GM21825 (cell line): ENCODE results near the gene KRTAP5-5.
"Not testable (repeated sequence)": the region's sequence is repeated elsewhere in the genome, so short reads cannot be mapped to it uniquely, and the experiment has no call there.

Source experiments
- ATAC-seq: cut with Tn5 transposase; IDR thresholded peaks from one replicate; pipeline ENCODE4 v1.9.1; 2021; ENCODE audit warnings: mild to moderate bottlenecking, moderate library complexity; ENCODE audit not compliant: unreplicated experiment

KRTAP5-5 gene

DNA sequence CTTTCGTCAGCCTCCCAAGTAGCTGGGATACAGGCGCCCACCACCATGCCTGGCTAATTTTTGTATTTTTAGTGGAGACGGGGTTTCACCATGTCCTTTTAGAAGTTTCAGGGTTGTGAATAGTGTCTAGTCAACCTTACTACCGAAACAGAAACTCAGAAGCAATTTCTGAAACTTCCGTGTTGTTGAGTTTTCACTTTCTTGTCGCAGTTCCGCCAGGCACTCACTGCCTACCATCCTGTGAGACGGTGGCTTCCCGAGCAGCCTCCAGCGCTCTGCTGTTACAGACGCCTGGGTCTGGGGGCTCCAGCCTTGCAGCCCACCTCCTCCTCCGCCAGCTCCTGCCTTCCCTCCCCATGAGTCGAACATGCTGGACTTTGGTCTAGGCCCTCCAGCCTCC, 23.7 kb upstream of the KRTAP5-5 start:
- peak; percentile 90 for ATAC-seq

DNA sequence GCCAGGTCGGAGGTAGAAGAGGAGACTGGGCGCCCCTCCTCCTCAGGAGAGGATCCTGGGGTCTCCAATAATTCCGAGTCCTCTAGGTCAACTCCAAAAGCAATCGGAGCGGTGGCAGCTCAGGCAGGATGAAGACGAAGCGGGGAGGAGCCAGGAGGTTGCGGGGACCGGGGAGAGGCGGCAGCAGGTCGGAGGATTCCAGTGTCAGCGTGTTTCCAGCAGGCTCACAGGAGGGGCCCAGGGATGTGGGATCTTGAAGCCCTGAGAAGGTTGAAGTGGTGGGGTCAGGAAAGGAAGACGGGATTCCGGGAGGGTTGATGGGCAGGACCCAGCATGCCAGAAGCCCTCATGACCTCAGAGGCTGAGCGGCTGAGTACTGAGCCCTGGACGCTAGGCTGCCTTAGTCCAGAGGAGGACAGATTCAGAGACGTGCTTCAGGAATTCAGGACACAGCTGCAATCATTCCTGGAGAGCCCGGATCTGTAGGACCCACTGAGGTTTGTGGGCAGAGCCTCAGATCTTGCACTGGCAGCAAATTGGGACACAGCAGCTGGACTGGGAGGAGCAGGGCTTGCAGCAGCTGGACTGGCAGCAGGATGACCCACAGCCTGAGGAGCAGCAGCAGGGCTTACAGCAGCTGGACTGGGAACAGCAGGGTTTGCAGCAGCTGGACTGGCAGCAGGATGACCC, 22.3 kb upstream of the KRTAP5-5 start:
- ATAC-seq: not testable (repeated sequence)

DNA sequence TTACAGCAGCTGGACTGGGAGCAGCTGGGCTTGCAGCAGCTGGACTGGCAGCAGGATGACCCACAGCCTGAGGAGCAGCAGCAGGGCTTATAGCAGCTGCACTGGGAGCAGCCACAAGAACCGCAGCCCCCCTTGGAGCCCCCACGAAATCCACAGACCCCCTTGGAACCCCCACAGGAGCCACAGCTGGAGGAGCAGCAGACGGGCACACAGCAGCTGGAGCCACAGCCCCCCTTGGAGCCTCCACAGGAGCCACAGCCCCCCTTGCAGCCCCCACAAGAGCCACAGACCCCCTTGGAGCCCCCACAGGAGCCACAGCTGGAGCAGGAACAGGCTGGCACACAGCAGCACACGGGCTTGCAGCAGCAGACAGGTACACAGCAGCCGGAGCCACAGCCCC, 21.7 kb upstream of the KRTAP5-5 start:
- ATAC-seq: not testable (repeated sequence)

DNA sequence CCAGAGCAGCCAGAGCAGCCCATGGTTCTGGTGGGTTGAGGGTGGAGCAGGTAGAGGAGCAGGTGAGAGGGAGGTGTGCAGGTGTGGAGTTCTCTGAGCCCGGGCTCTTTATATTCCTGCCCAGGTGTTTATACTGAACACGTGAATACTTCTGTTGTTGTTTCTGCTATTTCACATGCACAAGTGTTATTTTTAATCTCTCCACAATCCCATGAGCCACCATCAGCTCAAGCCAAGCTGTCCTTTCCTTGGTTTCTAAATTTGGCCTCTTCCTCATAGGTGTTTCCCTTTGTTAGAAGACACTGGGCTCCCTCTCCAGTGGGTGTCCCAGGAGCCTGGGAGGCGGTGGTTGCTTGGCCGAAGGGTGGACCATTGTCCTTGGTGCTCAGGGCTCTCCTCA, 21.2 kb upstream of the KRTAP5-5 start, which contains the start of gene KRTAP5-3:
Gene KRTAP5-3 (minus strand): TSS at position 101 of the 400 bp plus-strand sequence. CDS start 78 bp downstream, at position 23.
- ATAC-seq: no peak

DNA sequence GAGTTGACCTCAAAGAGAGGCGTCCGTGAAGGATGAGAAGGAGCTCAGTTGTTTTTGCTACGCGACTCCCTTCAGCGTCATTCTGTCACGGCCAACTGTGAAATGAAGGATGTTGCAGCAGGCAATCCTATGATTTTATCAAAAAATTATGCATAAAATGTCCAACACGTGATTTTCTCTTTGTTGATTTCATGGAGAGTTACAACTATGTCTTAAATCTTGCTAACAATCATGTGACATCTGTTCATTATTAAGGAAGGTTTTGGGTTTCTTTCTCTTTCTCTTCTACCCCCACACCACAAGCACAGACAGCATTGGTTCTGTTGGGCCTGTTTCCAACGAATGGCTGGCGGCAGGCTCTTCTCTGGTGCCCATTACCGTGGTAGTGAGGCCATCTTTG, 11.3 kb upstream of the KRTAP5-5 start:
- no peak for ATAC-seq

DNA sequence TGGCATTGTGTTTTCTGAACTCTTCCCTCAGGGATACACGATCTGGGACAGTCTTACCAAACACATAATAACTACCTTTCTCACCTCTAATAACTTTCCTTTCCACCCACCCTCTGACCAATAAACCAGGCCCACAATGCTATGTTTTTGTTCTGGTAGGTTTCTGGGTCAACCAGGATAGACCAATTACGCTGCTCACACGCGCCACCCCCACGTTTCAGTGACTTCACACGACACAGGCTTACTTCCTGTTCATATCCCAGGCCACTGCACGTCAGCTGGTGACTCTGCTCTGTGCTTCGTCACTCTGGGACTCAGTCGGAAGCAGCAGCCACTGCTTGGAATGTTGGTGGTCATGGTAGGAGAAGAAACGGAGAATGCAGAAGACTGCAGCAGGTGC, 10.1 kb upstream of the KRTAP5-5 start:
- no peak for ATAC-seq

DNA sequence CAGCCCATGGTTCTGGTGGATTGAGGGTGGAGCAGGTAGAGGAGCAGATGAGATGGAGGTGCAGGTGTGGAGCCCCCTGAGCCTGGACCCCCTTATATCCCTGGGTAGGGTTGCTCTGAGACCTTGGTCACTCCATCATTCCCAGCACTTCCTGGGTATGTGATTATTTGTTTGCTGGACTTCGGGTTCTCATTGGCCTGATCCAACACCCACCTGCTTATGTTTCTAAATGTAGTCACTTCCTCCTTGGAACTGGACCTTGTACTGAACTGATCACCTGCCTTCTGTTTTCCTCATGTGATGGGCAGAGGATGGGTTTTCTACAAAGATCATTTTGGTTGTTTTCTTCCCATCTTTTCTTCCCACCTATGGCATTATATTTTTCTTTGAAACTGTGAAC, 7.5 kb upstream of the KRTAP5-5 start, which contains the start of gene KRTAP5-4:
Gene KRTAP5-4 (minus strand): TSS at position 53 of the 400 bp plus-strand sequence. CDS start 45 bp downstream, at position 8.
- no peak for ATAC-seq

DNA sequence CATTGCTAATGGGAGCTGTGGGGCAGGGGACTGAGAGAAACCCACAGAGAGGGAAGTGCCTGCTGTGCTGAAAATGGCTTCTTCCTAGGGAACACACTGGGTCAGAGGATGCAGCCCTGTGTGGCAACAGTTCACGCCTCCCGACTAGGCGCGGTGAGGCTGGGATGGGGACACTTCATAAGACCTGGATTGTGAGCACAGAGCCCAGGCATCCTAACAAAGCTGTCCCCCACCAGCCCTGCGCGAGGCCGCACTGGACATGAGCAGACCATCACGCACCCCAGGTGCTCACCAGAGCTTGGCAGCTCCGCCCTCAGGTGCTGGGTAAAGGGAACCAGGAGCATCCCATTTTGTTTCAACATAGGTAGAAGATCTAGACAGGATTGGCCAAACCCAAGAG, 5.9 kb upstream of the KRTAP5-5 start:
- ATAC-seq: no peak

DNA sequence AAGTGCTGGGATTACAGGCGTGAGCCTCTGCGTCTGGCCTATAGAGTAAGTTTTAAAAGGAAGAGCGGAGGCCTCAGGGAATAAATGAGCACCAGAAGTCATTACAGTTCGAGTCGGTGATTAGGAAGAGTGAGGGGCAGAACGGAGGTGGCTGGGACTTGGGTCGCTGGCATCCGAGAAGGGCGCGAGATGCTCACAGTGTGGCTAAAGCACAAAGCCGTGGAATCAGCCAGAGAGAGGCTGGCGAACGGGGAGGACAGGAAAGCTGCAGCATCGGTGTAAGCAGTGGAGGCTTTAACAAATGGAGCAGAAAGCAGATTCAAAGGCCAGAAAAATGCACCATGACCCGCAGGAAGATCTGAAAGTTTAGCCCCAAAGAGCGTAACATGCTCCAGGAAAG, 5.0 kb upstream of the KRTAP5-5 start:
- ATAC-seq: no peak

DNA sequence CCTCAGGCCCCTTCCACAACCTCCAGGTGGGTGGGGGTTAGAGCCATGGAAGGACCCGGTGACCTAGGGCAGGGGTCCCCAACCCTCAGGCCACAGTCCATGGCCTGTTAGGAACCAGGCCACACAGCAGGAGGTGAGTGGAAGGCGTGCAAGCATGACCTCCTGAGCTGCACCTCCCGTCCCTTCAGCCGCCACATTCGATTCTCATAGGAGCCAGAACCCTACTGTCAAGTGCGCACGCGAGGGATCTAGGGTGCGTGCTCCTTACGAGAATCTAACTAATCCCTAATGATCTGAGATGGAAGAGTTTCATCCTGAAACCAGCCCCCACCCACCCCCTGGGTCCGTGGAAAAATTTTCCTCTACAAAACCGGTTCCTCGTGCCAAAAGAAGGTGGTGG, 4.0 kb upstream of the KRTAP5-5 start:
- ATAC-seq: no peak

DNA sequence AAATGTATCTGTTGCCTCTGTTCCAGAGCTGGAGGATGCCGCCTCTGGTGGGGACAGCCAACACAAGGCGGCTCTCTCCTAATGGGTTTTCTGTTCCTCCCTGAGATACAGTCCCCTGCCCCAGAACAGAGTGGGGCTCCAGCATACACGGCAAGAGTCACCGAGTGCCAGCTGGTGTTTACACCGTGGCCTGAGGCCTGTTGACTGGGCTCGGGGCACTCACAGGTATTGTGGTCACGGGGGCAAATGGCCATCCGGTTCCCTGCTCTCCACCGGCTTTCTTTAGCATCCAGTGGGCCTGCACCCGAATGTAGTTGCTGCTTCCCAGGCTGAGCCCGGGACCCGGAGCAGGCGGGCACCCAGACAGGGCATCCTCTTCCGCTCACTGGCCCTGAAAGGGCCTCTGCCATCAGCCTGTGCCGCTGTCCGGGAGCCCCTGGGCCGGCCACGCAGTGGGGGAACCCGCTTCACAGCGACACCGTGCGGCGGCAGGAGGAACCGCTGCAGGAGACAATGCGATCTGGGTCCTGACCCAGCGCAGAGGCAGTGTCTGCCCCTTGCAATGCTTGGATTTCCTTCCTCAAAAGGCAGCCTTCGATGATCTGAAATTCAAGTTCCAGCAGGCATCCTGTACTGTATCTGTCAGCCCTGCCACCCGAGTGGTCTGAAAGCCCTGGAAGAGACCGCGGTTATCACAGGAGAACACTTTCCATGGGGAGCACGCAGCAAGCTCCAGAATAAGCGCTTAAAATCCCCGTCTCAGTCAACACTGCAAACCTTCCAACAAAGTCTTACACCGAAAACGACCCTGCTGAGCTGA, 859 bp upstream of the KRTAP5-5 start:
- no peak for ATAC-seq

DNA sequence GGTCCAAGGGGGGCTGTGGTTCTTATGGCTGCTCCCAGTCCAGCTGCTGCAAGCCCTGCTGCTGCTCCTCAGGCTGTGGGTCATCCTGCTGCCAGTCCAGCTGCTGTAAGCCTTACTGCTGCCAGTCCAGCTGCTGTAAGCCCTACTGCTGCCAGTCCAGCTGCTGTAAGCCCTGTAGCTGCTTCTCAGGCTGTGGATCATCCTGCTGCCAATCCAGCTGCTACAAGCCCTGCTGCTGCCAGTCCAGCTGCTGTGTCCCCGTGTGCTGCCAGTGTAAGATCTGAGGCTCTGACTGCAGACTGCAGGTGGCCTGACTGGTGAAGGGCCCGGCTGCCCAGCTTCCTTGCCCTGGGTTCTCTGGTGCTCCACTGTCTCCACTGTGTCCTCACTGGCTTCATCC, 696 bp downstream of the KRTAP5-5 start:
- no peak for ATAC-seq

DNA sequence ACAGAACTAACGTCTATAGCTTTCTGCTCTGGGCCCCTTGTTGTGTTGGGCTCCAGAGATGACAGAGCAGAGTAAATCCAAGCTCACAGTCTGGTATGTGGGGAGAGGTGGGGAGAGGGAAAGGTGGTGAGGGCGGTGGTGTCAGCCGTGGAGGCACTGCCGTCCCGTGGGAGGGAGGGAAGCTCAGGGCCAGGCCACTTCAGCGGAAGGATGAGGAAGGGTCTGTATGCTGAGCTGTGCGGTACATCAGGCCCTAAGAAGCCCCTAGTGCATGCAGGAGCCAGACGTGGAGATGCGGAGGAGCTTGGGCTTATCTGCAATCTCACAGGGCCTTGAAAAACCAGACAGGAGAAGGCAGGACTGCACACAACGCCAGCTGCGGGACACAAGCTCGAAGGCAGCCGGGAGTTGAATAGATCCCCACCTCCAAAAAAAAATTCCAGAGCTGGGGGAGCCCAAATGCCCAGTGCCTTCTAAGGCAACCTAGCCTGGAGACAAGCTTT, 1.5 kb downstream of the KRTAP5-5 start:
- ATAC-seq: no peak

DNA sequence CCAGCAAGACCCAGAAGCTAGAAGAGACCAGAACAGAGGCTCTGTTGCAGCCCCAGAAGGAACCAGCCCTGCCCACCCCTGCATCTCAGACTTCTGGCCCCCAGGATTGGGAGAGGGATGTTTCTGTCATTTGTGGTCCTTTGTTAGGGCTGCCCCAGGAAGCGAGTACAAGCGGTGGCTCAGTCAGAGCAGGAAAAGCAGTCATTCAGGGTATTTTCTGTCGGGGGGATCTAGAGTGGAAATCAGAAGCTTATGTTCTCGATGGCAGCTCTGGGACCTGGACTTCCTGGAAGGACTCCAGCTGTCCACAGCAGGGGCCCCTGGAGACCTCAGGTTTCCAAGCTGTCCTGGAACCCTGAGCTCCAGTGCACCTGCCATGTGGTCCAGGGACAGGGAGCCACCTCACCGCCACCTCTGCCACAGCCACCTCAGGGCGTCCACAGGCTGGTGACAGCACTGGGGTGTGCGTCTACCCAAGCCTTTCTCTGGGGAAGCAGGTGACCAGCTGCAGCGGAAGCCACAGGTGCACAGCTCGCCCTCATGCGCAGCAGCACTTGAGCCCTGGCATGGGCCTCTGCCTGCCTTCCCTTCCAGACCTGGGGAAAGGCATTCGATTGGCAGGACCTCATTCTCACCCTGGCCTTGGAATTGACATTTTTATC, 2.6 kb downstream of the KRTAP5-5 start:
- ATAC-seq: no peak

DNA sequence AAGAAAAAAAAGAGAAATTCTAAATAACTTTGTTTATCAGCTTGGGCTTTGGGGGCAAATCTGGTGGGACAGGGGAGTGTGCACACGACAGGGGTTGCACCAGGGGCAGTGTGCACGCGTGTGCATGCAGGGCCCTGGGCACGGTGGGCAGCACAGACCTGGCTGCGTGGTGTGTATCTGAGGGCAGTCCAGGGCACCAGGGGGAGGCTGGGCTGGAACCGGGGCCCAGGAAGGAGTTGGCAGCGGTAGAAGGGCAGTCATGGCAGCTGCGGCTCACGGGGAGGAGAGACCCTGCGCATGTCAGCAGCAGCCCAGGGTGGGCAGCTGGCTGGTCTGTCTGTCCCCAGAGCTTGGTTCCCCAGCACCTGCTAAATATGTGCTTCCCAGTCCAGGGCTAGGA, 4.3 kb downstream of the KRTAP5-5 start:
- ATAC-seq: no peak

DNA sequence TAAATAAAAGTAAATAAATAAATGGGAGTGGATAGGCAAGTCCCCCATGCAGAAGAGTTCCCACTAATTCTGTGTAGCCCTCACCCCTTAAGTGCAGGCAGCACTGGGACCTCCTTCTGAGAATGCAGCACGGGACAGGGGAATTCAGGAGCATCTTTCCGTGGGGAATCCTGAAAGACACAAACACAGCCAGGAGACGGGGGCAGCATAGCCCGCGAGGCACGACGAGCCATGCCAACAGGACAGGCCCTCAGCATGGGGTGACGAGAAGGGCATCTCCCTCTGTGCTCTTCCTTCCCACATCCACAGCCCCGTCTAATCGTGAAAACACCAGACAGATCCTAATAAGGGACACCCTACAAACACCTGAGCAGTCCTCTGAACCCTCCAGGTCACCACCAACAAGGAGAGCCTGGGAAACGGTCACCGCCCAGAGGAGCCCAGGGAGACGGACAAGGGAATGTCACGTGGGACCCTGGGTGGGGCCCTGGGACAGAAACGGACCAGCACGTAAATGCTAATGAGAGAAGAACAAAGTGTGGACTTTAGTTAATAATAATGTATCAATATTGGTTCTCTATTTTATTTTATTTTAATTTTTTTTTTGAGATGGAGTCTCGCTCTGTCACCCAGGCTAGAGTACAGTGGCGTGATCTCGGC, 6.8 kb downstream of the KRTAP5-5 start:
- no peak for ATAC-seq

DNA sequence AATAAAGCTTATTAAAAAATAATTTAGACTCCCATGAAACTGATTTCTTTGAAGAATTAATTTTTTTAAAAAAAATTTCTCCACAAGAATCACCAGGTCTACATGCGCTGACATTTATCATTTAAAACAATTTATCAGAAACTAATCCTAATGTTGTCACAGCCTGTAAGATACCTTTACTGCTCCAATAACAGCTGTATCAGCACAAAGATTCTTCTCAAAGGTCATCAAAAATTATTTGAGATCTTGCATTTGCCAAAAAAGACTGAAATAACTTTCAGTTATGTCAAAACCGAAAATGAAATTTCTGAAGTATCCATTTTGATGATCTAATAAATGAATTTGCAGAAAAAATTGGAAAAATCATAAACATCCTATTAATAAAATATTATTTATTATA, 8.1 kb downstream of the KRTAP5-5 start:
- ATAC-seq: no peak

DNA sequence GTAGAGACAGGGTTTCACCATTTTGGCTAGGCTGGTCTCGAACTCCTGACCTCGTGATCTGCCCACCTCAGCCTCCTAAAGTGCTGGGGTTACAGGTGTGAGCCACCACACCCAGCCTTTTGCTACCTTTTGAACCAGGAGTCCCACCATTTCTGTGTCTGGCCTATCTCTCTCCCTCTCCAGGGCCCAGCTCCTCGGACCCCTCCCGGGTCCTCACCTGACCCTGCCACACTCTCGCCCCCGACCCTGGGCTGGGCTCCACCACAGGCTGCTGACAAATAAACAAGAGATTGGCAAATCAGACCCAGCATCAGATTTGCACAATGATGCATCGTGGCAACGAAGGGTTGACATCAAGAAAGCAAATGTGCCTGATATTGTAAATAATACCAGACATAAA, 8.8 kb downstream of the KRTAP5-5 start:
- no peak for ATAC-seq

DNA sequence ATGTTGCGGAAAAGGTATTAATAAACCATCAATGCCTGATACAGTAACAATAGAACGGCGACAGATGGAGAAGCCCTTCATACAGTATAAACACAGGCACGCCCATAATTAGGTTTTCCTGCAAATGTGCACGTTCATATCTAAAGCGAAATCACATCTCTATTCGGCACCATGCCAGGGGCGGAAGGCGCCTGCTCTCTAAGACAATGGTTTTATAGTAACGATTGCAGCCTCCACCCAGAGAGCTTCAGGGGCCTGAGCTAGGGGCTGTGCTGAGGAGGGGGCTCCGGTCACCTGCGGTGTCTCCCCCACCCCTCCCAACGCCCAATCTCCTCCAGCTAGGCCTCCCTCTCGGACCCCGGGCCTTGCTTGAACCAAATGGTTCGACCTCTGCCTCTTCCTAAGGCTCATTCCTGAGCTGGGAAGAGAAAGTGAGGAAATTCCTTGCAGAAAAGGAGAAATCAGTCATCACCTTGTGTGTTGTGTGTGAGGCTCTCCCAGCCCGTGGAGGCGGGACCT, 9.6 kb downstream of the KRTAP5-5 start:
- ATAC-seq: no peak

DNA sequence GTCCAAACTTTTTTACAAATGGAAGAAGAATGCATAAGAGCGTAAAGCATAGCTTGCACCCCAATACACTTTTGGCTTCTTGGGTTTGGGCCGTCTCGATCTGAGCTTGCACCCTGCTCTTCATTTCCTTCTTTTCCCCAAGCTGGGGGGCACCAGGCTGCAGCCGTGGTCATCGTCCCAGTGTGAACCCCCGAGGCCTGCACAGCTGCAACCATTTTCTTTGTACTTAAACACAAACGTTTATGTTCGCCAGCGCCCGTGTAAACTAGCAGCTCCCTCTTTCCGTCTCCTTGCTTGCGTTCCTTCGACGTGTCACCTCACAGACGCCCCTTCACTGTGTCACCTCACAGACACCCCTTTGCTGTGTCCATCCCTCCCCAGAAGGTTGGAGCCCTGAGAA, 10.1 kb downstream of the KRTAP5-5 start:
- no peak for ATAC-seq
